NT2/D1 (cell line): ENCODE measurements around the gene MAPK6.

ENCODE experiments used
- DNase-seq: peaks from one replicate; pipeline ENCODE4 v3.0.0-alpha.2; 2011; ENCODE audit warnings: low read depth, low spot score
- H3K27me3 ChIP-seq: 2 replicates; pipeline ENCODE4 v1.6.0; 2011; ENCODE audit warnings: mild to moderate bottlenecking; ENCODE audit not compliant: insufficient read length, insufficient read depth
- H3K36me3 ChIP-seq: 2 replicates; pipeline ENCODE4 v1.6.1; 2011; ENCODE audit warnings: mild to moderate bottlenecking, low read length, mixed read lengths; ENCODE audit not compliant: insufficient read depth, insufficient read length
- H3K4me1 ChIP-seq: 2 replicates; pipeline ENCODE4 v1.5.1; 2011; ENCODE audit not compliant: insufficient read depth, insufficient read length
- H3K4me3 ChIP-seq: 2 replicates; pipeline ENCODE4 v1.5.1; 2011; ENCODE audit warnings: low read depth; ENCODE audit not compliant: insufficient read length
- H3K9ac ChIP-seq: 2 replicates; pipeline ENCODE4 v1.6.0; 2011; ENCODE audit warnings: low read depth; ENCODE audit not compliant: insufficient read length
- H3K9me3 ChIP-seq: 2 replicates; pipeline ENCODE4 v1.5.1; 2011; ENCODE audit warnings: mild to moderate bottlenecking, low read length; ENCODE audit not compliant: insufficient read depth
- SUZ12 ChIP-seq: IDR thresholded peaks from 2 replicates; pipeline ENCODE4 v1.6.1; 2011; ENCODE audit not compliant: insufficient read length, insufficient read depth; ENCODE audit errors: extremely low read depth
- YY1 ChIP-seq: IDR thresholded peaks from 2 replicates; pipeline ENCODE4 v1.6.1; 2011; ENCODE audit not compliant: insufficient read length, insufficient read depth
- ZNF274 ChIP-seq: IDR thresholded peaks from 2 replicates; pipeline ENCODE4 v1.6.1; 2011; ENCODE audit warnings: mild to moderate bottlenecking, low read depth, low read length

MAPK6 gene

DNA sequence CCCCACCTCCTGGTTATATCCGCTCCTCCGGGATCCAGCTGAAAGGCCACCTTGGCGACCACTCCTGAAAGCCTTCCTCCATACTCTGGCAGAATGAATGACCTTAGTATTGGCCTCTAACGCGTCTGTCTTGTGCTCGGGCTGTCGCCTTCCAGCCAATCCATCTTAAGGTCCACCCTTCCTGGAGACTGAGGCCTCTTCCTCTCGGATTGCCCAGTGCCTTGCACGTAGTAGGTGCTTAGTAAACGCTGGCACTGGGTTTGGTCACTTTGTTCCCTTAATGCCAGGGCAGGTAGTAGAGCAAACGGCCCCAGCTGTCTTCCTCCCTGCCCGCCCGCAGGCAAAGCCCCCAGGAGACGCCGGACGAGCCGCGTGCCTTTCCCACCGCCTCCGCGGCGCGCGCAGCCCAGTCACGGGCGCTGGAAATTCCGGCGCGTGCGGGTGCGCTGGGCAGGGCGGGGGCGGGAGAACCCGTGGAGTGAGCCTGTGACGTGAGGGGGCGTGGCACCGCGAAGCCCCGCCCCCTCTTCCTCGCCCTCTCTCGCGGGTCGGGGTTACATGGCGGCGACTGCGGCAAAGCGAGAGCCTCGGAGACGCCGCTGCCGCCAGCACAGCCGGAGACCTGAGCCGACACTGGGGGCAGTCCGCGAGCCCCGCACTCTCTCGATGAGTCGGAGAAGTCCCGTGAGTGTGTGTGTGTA lies at the start of gene MAPK6:
Gene MAPK6, plus strand, starts transcription at position 527 of the 701 bp plus-strand sequence. CDS start 27,242 bp downstream, outside the sequence.
- TF ChIP-seq SUZ12: no peak
- TF ChIP-seq ZNF274: no peak
- peak; percentile 10 for TF ChIP-seq YY1
- H3K4me1 ChIP-seq: no peaks in the 10 kb centered on the region
- H3K9me3 ChIP-seq: no peaks in the 10 kb centered on the region
- H3K4me3 ChIP-seq: peak within 1 kb of the TSS; percentile 61
- no peaks in the 10 kb centered on the region for H3K27me3 ChIP-seq
- peak; percentile 25 for DNase-seq
- H3K9ac ChIP-seq: peak within 1 kb of the TSS; percentile 76
- no peaks in the 10 kb centered on the region for H3K36me3 ChIP-seq

DNA sequence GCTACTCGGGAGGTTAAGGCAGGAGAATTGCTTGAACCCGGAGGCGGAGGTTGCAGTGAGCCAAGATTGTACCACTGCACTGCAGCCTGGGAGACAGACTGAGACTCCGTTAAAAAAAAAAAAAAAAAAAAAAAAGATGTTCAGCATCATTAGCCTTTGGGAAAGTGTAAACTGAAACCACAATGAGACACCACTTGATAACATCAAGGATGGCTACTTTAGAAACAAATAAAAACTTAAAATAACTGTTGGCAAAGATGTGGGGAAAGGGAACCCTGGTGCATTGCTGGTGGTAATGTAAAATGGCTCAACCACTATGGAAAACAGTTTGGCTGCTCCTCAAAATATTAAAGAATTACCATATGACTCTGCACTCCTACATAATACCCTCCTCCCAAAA lies 49.3 kb upstream of the MAPK6 start:
- DNase-seq: no peak
- TF ChIP-seq YY1 (no peak), ZNF274 (no peak), SUZ12 (no peak)
- H3K27me3 ChIP-seq: no peaks in the 10 kb centered on the region
- no peaks in the 10 kb centered on the region for H3K9me3 ChIP-seq
- H3K36me3 ChIP-seq: peaks cover 2% of the 10 kb centered on the region
- H3K4me1 ChIP-seq: no peaks in the 10 kb centered on the region
- H3K9ac ChIP-seq: no peak overlapping the region
- H3K4me3 ChIP-seq: no peak overlapping the region

DNA sequence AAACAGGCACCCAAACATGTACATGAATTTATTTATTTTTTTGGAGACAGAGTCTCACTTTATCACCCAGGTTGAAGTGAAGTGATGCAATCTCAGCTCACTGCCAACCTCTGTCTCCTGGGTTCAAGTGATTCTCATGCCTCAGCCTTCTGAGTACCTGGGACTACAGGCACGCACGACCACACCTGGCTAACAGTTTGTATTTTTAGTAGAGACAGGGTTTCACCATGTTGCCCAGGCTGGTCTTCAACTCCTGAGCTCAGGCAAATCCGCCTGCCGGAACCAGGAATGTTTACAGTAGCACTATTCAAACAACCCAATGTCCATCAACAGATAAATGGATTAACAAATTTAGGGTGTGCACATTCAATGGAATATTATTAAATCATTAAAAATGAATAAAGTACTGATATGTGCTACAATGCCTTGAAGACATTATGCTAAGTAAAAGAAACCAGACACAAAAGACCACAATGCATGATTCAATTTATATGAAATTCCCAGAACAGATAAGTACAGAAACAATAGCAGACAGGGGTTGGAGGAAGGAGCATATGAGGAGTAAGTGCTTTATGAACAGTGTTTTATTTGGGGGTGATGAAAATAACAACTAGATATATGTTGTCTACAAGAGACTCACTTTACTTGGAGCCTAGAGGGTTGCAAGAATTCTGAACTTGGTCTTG lies 48.7 kb upstream of the MAPK6 start:
- TF ChIP-seq YY1: no peak
- H3K36me3 ChIP-seq: peaks cover 2% of the 10 kb centered on the region
- H3K4me3 ChIP-seq: peak overlapping the region; percentile 75
- no peaks in the 10 kb centered on the region for H3K9me3 ChIP-seq
- peak overlapping the region; percentile 95 for H3K9ac ChIP-seq
- H3K27me3 ChIP-seq: no peaks in the 10 kb centered on the region
- no peak for DNase-seq
- H3K4me1 ChIP-seq: no peaks in the 10 kb centered on the region

DNA sequence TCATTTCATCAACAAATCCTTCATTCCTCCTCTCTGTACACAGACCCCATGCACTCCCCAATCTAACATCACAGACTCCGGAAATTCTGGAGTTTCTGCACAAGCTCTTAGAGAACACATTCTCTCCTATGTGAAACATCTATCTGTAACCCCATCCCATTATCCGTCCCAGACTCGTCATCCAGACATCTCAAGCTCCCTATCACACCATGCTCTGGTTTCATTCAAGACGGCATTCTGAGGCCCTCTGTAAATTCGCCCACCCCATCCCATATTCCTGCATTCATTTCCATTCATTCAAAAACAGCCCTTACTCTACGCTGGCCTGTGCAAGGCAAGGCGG lies 48.0 kb upstream of the MAPK6 start:
- Histone ChIP-seq H3K9ac (peak overlapping the region; percentile 95), H3K4me1 (no peaks in the 10 kb centered on the region), H3K36me3 (peaks cover 2% of the 10 kb centered on the region), H3K9me3 (no peaks in the 10 kb centered on the region), H3K27me3 (no peaks in the 10 kb centered on the region), H3K4me3 (peak overlapping the region; percentile 75)
- TF ChIP-seq ZNF274 (no peak), SUZ12 (no peak), YY1 (no peak)
- no peak for DNase-seq

DNA sequence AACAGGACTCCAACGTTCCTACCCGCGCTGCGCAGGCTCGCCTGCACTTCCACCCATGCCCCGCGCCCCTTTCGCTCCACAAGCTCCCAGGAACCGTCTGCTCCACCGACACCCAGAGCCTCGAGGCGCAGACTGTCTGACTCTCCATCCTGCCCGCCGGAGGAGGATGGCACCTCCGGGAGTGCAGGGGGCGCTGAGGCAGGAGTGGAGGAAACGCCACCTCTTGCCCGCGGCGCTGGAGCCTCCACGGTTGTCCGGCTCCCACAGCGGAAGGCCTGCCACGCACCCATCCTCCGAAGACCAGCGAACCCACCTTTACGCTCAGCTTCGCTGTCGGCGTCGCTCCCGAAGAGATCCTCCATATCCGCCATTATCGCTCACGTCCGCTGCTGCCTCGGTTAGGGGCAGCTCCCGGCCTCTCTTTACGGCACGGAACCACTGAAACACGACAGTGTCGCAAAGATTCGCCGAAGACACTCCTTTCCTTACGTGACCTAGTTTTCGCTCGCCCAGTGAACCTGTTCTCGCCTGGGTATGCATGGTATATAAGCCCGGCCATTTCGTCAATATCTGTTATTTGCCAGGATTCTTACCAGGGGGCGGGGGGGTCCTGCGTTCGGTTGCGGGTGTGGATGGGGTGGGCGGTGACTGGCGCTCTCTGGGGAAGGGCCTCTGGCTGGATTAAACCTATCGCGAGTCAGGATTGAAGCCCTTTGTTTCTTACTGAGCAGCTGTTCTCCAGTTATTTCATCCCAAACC lies 47.5 kb upstream of the MAPK6 start, which contains the start of gene LEO1:
Gene LEO1, minus strand, starts transcription at position 404 of the 759 bp plus-strand sequence. Its CDS starts 33 bp downstream, at position 371.
- H3K4me3 ChIP-seq: peak within 1 kb of the TSS; percentile 75
- H3K4me1 ChIP-seq: no peaks in the 10 kb centered on the region
- no peaks in the 10 kb centered on the region for H3K9me3 ChIP-seq
- peak; percentile 74 for TF ChIP-seq YY1
- no peak for TF ChIP-seq SUZ12
- no peak for TF ChIP-seq ZNF274
- DNase-seq: peak; percentile 60
- H3K27me3 ChIP-seq: no peaks in the 10 kb centered on the region
- peak within 1 kb of the TSS; percentile 95 for H3K9ac ChIP-seq
- H3K36me3 ChIP-seq: no peaks in the 10 kb centered on the region

DNA sequence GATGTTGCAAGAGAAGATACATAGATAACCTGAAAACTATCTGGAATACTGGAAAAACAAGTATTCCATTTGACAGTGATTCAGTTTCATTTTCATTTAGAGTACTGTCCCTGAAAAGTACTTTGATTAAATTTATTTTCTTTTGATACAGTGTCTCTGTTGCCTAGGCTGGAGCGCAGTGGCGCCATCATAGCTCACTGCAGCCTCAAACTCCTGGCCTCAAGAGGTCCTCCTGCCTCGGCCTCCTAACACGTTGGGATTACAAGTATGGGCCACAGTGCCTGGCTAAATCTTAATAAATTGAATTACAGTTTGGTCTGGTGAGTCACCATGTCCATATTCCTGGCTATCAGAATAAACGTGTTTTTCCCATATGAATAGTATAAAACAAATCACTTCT lies 45.8 kb upstream of the MAPK6 start:
- TF ChIP-seq ZNF274 (no peak), SUZ12 (no peak), YY1 (no peak)
- Histone ChIP-seq H3K4me3 (no peak overlapping the region), H3K36me3 (no peaks in the 10 kb centered on the region), H3K4me1 (no peaks in the 10 kb centered on the region), H3K9me3 (no peaks in the 10 kb centered on the region), H3K27me3 (no peaks in the 10 kb centered on the region), H3K9ac (no peak overlapping the region)
- DNase-seq: no peak

DNA sequence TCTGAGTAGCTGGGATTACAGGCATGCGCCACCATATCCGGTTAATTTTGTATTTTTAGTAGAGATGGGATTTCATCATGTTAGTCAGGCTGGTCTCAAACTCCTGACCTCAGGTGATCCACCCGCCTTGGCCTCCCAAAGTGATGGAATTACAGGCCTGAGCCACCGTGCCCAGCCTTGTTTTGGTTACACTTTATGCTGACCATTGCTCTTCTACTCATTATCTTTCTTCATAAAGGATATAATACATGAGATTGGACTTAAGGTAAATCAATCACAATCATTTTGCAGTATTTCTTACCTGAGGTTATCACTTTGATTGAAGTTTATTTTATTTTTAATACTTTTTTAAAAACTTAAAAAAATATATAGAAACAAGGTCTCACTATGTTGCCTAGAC lies 45.2 kb upstream of the MAPK6 start:
- Histone ChIP-seq H3K4me1 (no peaks in the 10 kb centered on the region), H3K36me3 (no peaks in the 10 kb centered on the region), H3K27me3 (no peaks in the 10 kb centered on the region), H3K4me3 (no peak overlapping the region), H3K9ac (no peak overlapping the region), H3K9me3 (no peaks in the 10 kb centered on the region)
- DNase-seq: no peak
- TF ChIP-seq SUZ12 (no peak), ZNF274 (no peak), YY1 (no peak)
